GM23248 (cell line): ENCODE measurements around the gene HIBADH. TPM values are rescaled to one million over a fixed set of nuclear protein-coding genes. Genes with fewer than 3 reads are reported as not detected.

Source experiments
- DNase-seq: peaks from one replicate; pipeline ENCODE4 v3.0.0-alpha.2; 2015
- H2AFZ ChIP-seq: fragments of 200-600 bp; sonication (generic); 2 replicates; pipeline ENCODE4 v1.6.1; 2016; ENCODE audit warnings: antibody characterized with exemption
- H3F3A ChIP-seq: fragments of 200-600 bp; sonication (generic); 2 replicates; pipeline ENCODE4 v1.6.1; 2016; ENCODE audit warnings: mild to moderate bottlenecking, antibody characterized with exemption, mixed run types; ENCODE audit not compliant: insufficient read depth
- H3K27ac ChIP-seq: fragments of 200-600 bp; sonication (generic); 2 replicates; pipeline ENCODE4 v1.5.1; 2016; ENCODE audit warnings: mild to moderate bottlenecking
- H3K27me3 ChIP-seq: fragments of 200-600 bp; sonication (generic); replicated peaks from 2 replicates; pipeline ENCODE4 v1.6.1; 2016; ENCODE audit warnings: mild to moderate bottlenecking; ENCODE audit not compliant: insufficient read depth
- H3K36me3 ChIP-seq: fragments of 200-600 bp; sonication (generic); 2 replicates; pipeline ENCODE4 v1.6.1; 2016; ENCODE audit warnings: low read depth, mild to moderate bottlenecking
- H3K4me1 ChIP-seq: fragments of 200-600 bp; sonication (generic); 2 replicates; pipeline ENCODE4 v1.6.1; 2016; ENCODE audit warnings: mild to moderate bottlenecking; ENCODE audit not compliant: insufficient read depth
- H3K4me2 ChIP-seq: fragments of 200-600 bp; sonication (generic); one replicate; pipeline ENCODE4 v1.6.1; 2016; ENCODE audit warnings: mild to moderate bottlenecking; ENCODE audit not compliant: unreplicated experiment
- H3K4me3 ChIP-seq: fragments of 200-600 bp; sonication (generic); 2 replicates; pipeline ENCODE4 v1.5.1; 2016; ENCODE audit warnings: mild to moderate bottlenecking
- H3K79me2 ChIP-seq: fragments of 200-600 bp; sonication (generic); 2 replicates; pipeline ENCODE4 v1.6.1; 2016; ENCODE audit warnings: mild to moderate bottlenecking; ENCODE audit not compliant: insufficient read depth
- H3K9ac ChIP-seq: fragments of 200-600 bp; sonication (generic); 2 replicates; pipeline ENCODE4 v1.6.1; 2016; ENCODE audit warnings: mild to moderate bottlenecking
- H3K9me2 ChIP-seq: fragments of 200-600 bp; sonication (generic); 2 replicates; pipeline ENCODE4 v1.6.1; 2016; ENCODE audit warnings: mixed run types, mild to moderate bottlenecking, moderate library complexity; ENCODE audit not compliant: insufficient read depth
- H3K9me3 ChIP-seq: fragments of 200-600 bp; sonication (generic); one replicate; pipeline ENCODE4 v1.6.1; 2017; ENCODE audit warnings: low read depth
- H4K20me1 ChIP-seq: fragments of 200-600 bp; sonication (generic); 2 replicates; pipeline ENCODE4 v1.6.0; 2016; ENCODE audit not compliant: insufficient read depth
- EZH2 ChIP-seq: fragments of 200-600 bp; sonication (generic); IDR thresholded peaks from 2 replicates; pipeline ENCODE4 v1.6.1; 2018; ENCODE audit warnings: antibody characterized with exemption, mild to moderate bottlenecking; ENCODE audit not compliant: insufficient read depth, poor library complexity, severe bottlenecking
- EZH2phosphoT487 ChIP-seq: fragments of 200-600 bp; sonication (generic); IDR thresholded peaks from 2 replicates; pipeline ENCODE4 v1.6.1; 2018; ENCODE audit warnings: antibody characterized with exemption, moderate library complexity, mild to moderate bottlenecking, low read depth; ENCODE audit not compliant: insufficient read depth
- WGBS, 2 experiments: methylation state at CpG; one replicate each; pipeline ENCODE4 v1.1.6; 2015 to 2017; ENCODE audit warnings: low lambda C conversion rate in 2 of 2, low coverage in 1 of 2; ENCODE audit errors: missing lambda C conversion rate in 2 of 2; 5-methylcytosine and 5-hydroxymethylcytosine counted together
- in situ Hi-C: fragments of 300-500 bp; cut with MboI; formaldehyde crosslinking; loops from 2 replicates; pipeline ENCODE4 v1.15.0; 2020
- polyA plus RNA-seq: library from polyadenylated mRNA; unstranded; fragments of >200 nt; fragmentation: Nextera tagmentation; extraction: Ambion mirVana; gene quantifications from 2 replicates; pipeline ENCODE4 v1.2.1, GENCODE V29; 2016
- total RNA-seq: library from RNA; depleted of rRNA; stranded (reverse); fragments of >200 nt; shearing (Covaris generic); gene quantifications from 2 replicates; pipeline ENCODE4 v1.2.3, GENCODE V29; 2014

The HIBADH gene
- total and polyA plus RNA-seq, 2 experiments from 2014 or later = 70.1 to 87.0 TPM

GRCh38 chr7:27670177-27670576, 7.5 kb upstream of the HIBADH start:
- no peak overlapping the region for H3K4me3 ChIP-seq

DNA sequence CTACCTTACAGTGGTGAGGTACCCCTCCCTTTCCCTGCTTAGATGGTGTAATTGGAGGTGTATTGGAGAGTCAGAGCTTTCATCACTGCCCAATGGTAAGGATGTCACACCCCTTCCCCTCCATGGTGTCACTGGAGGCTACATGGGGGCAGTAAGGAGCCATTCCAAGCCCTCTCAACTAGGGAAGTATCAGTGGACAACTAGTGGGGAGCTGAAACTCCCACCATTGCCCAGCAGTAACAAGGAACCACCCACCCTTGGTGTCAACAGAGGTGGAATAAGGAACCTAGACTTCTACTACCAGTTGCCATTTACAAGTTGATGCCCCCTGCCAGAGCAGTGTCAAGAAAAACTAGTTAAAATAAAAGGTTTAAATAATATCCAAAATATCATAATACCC, 2.8 kb upstream of the HIBADH start:
- TF ChIP-seq EZH2 (no peak), EZH2phosphoT487 (no peak)
- H3K9me2 ChIP-seq = no peaks in the 10 kb centered on the region
- H3K27ac ChIP-seq = no peak overlapping the region
- no peak overlapping the region for H3K4me2 ChIP-seq
- H3K9ac ChIP-seq = no peak overlapping the region
- in situ Hi-C loops = no loop called here
- no peaks in the 10 kb centered on the region for H4K20me1 ChIP-seq
- no peak overlapping the region for H3K4me3 ChIP-seq
- peaks cover 12% of the 10 kb centered on the region for H3K4me1 ChIP-seq
- no peaks in the 10 kb centered on the region for H3K27me3 ChIP-seq
- peaks cover 19% of the 10 kb centered on the region for H3K79me2 ChIP-seq
- peaks cover 9% of the 10 kb centered on the region; the same call in 1 of the 2 replicates for H3F3A ChIP-seq
- no peak overlapping the region for H2AFZ ChIP-seq
- H3K36me3 ChIP-seq = no peaks in the 10 kb centered on the region
- no peak for DNase-seq
- no peaks in the 10 kb centered on the region for H3K9me3 ChIP-seq

More at GRCh38 chr7:27670177-27670576, 7.5 kb upstream of the HIBADH start:
- H2AFZ ChIP-seq = peak overlapping the region; percentile 31; the same call in 1 of the 2 replicates
- H3K79me2 ChIP-seq = no peaks in the 10 kb centered on the region
- H3K27me3 ChIP-seq = no peaks in the 10 kb centered on the region
- no peaks in the 10 kb centered on the region; the same call in 1 of the 2 replicates for H3K4me1 ChIP-seq
- TF ChIP-seq EZH2 = no peak
- no peak for TF ChIP-seq EZH2phosphoT487
- no peaks in the 10 kb centered on the region for H3K9me2 ChIP-seq
- no peak overlapping the region for H3K9ac ChIP-seq
- peak overlapping the region; percentile 38 for H3K4me2 ChIP-seq
- no peaks in the 10 kb centered on the region for H3K36me3 ChIP-seq
- H4K20me1 ChIP-seq = no peaks in the 10 kb centered on the region
- 61 to 73% methylated on average over 2 of the region's 2 CpGs for WGBS, 2 experiments
- no peaks in the 10 kb centered on the region for H3K9me3 ChIP-seq
- in situ Hi-C loops = no loop called here
- no peak for DNase-seq
- H3K27ac ChIP-seq = no peak overlapping the region
- 0 out of 2 replicates have a peak, but pooled peaks cover 5% of the 10 kb centered on the region for H3F3A ChIP-seq

DNA sequence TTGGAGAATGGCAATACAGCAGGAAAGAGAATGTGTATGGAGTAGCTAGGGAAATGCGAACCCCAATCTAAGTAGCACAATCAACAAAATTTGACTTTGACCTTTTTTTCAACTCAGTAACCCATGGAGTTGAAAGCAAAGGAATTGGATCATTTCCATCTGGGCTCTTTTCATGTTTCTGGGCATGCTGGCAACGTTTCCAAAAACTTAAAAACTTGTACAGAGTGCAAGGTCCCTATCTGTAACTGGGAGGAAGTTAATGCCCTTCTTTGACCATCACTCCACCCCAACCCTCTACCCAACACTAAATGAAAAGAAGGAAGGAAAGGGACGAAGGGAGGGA, 1.3 kb upstream of the HIBADH start:
- Histone ChIP-seq H3K27me3 (no peaks in the 10 kb centered on the region), H3K4me1 (peaks cover 12% of the 10 kb centered on the region; the same call in 1 of the 2 replicates), H3K27ac (peak overlapping the region; percentile 88), H3F3A (peaks cover 6% of the 10 kb centered on the region; the same call in 1 of the 2 replicates), H3K4me2 (no peak overlapping the region), H3K79me2 (peaks cover 35% of the 10 kb centered on the region), H3K9me3 (no peaks in the 10 kb centered on the region), H4K20me1 (no peaks in the 10 kb centered on the region), H2AFZ (peak overlapping the region; percentile 82), H3K4me3 (0 out of 2 replicates have a peak overlapping the region, but pooled peaks have one; percentile 94), H3K36me3 (0 out of 2 replicates have a peak, but pooled peaks cover 3% of the 10 kb centered on the region), H3K9me2 (no peaks in the 10 kb centered on the region), H3K9ac (peak overlapping the region; percentile 90)
- TF ChIP-seq EZH2phosphoT487 = no peak
- TF ChIP-seq EZH2 = no peak
- DNase-seq = no peak
- WGBS, 2 experiments = 55 to 56% methylated on average over 3 of the region's 3 CpGs
- in situ Hi-C loops = no loop called here

DNA sequence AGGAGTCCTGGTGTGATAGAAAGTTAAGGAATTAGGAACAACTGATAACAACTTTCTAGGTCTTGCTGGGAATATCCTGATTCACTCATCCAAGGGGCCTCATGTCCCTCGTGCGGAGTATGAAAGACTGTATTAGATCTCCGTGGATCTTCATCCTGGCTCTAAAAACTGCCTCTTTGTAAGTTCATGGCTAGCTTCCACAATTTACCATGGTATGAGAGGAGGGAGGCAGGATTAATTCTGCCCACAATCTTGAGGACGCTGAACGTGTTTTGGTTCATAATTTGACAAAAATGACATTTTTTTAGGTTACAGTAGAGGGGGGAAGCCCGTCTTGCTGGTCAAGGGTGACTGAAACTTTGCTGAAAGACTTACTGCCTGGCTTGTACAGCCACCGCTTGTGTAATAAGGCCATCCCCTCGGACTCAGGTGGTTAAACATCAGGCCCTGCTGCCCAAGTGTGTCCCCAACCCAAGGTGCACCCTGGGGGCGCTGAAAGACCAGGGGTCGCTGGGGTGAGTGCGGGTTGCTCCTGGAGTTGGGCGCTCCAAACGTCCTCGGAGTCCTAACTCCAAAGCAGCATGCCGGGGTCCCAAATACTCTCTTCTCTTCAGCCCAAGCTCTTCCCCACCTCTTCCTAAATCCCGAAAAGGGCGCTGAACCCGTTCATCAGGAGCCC, 733 bp downstream of the HIBADH start:
- H2AFZ ChIP-seq = peak overlapping the region; percentile 82
- no peaks in the 10 kb centered on the region for H3K9me3 ChIP-seq
- peaks cover 4% of the 10 kb centered on the region; the same call in 1 of the 2 replicates for H3K36me3 ChIP-seq
- H3F3A ChIP-seq = peaks cover 6% of the 10 kb centered on the region; the same call in 1 of the 2 replicates
- TF ChIP-seq EZH2phosphoT487 = no peak
- no peak for TF ChIP-seq EZH2
- 1 to 3% methylated on average over 18 of the region's 18 CpGs for WGBS, 2 experiments
- peak overlapping the region; percentile 90 for H3K9ac ChIP-seq
- in situ Hi-C loops = no loop called here
- DNase-seq = peak; percentile 62
- no peaks in the 10 kb centered on the region for H4K20me1 ChIP-seq
- H3K4me2 ChIP-seq = peak overlapping the region; percentile 100
- H3K9me2 ChIP-seq = no peaks in the 10 kb centered on the region
- H3K4me1 ChIP-seq = peaks cover 12% of the 10 kb centered on the region; the same call in 1 of the 2 replicates
- H3K27me3 ChIP-seq = no peaks in the 10 kb centered on the region
- H3K4me3 ChIP-seq = peak overlapping the region; percentile 94
- H3K27ac ChIP-seq = peak overlapping the region; percentile 88
- H3K79me2 ChIP-seq = peaks cover 47% of the 10 kb centered on the region
